Neutrophil (primary cell): ENCODE data around the gene KRTAP2-3.
"Not testable (repeated sequence)": the region's sequence is repeated elsewhere in the genome, so short reads cannot be mapped to it uniquely, and the experiment has no call there.

Experiments
- H3K27ac ChIP-seq: fragments of 200-600 bp; sonication (generic); 2 replicates; pipeline ENCODE4 v1.5.1; 2016; ENCODE audit warnings: mild to moderate bottlenecking, moderate library complexity
- H3K27me3 ChIP-seq: fragments of 200-600 bp; sonication (generic); 2 replicates; pipeline ENCODE4 v1.6.0; 2016; ENCODE audit warnings: mild to moderate bottlenecking
- H3K36me3 ChIP-seq: fragments of 200-600 bp; sonication (generic); 2 replicates; pipeline ENCODE4 v1.5.1; 2017
- H3K4me1 ChIP-seq, 2 experiments: fragments of 200-600 bp in 1 of 2; sonication (generic) in 1 of 2; 1 replicate in 1 of 2; 2 replicates in 1 of 2; pipeline versions ENCODE4 v1.5.1 to v1.6.1; 2013 to 2016; ENCODE audit warnings: low read depth in 1 of 2, low read length in 1 of 2, mild to moderate bottlenecking in 1 of 2, moderate library complexity in 1 of 2; ENCODE audit not compliant: control insufficient read depth in 1 of 2, insufficient read depth in 1 of 2
- H3K4me3 ChIP-seq, 2 experiments: fragments of 200-600 bp in 1 of 2; sonication (generic) in 1 of 2; 1 replicate in 1 of 2; 2 replicates in 1 of 2; pipeline ENCODE4 v1.5.1; 2013 to 2016; ENCODE audit warnings: low read depth in 1 of 2, low read length in 1 of 2, mild to moderate bottlenecking in 1 of 2, moderate library complexity in 1 of 2
- H3K9me3 ChIP-seq: fragments of 200-600 bp; sonication (generic); 2 replicates; pipeline ENCODE4 v1.5.1; 2016
- CTCF ChIP-seq: fragments of 200-600 bp; sonication (generic); IDR thresholded peaks from 2 replicates; pipeline ENCODE4 v1.5.1; 2016; ENCODE audit warnings: antibody characterized with exemption

Gene KRTAP2-3

GRCh38 chr17:41101586-41102259 lies 41.8 kb upstream of the KRTAP2-3 start, which contains the start of gene KRTAP4-16:
KRTAP4-16 (minus strand) TSS chr17:41102209; CDS start chr17:41102209, 0 bp downstream.
- Histone ChIP-seq H3K27ac (no peak within 1 kb of the TSS), H3K36me3 (no peaks in the 10 kb centered on the region), H3K27me3 (no peaks in the 10 kb centered on the region), H3K9me3 (no peaks in the 10 kb centered on the region), H3K4me1 (no peaks in the 10 kb centered on the region), H3K4me3 (no peak within 1 kb of the TSS)
- no peak for TF ChIP-seq CTCF

GRCh38 chr17:41099682-41100480 lies 40.0 kb upstream of the KRTAP2-3 start:
- not testable (repeated sequence) for H3K4me1 ChIP-seq, H3K36me3 ChIP-seq, H3K27ac ChIP-seq, H3K4me3 ChIP-seq, H3K27me3 ChIP-seq, H3K9me3 ChIP-seq

GRCh38 chr17:41098481-41098880 lies 38.6 kb upstream of the KRTAP2-3 start:
- H3K4me1 ChIP-seq, result no peaks in the 10 kb centered on the region
- no peaks in the 10 kb centered on the region for H3K36me3 ChIP-seq
- no peak overlapping the region for H3K4me3 ChIP-seq
- no peak overlapping the region for H3K27ac ChIP-seq
- H3K9me3 ChIP-seq, result no peaks in the 10 kb centered on the region
- no peak for TF ChIP-seq CTCF
- no peaks in the 10 kb centered on the region for H3K27me3 ChIP-seq

- no peaks in the 10 kb centered on the region for H3K4me1 ChIP-seq
- no peaks in the 10 kb centered on the region for H3K27me3 ChIP-seq
- no peak within 1 kb of the TSS for H3K4me3 ChIP-seq
- no peaks in the 10 kb centered on the region for H3K9me3 ChIP-seq
- H3K36me3 ChIP-seq, result no peaks in the 10 kb centered on the region
- TF ChIP-seq CTCF, result no peak
- H3K27ac ChIP-seq, result no peak within 1 kb of the TSS
These were observed 38.1 kb upstream of the KRTAP2-3 start, which contains the start of gene KRTAP4-8 for GRCh38 chr17:41098042-41098441. KRTAP4-8 (minus strand) TSS chr17:41098142; CDS start chr17:41098084, 58 bp downstream.

- H3K4me1 ChIP-seq, result no peaks in the 10 kb centered on the region
- no peaks in the 10 kb centered on the region for H3K27me3 ChIP-seq
- no peak for TF ChIP-seq CTCF
- no peak overlapping the region for H3K27ac ChIP-seq
- H3K4me3 ChIP-seq, result no peak overlapping the region
- H3K36me3 ChIP-seq, result no peaks in the 10 kb centered on the region
- H3K9me3 ChIP-seq, result no peaks in the 10 kb centered on the region
These were observed 36.1 kb upstream of the KRTAP2-3 start for GRCh38 chr17:41096055-41096454.

- not testable (repeated sequence) for H3K36me3 ChIP-seq, H3K27me3 ChIP-seq, H3K4me3 ChIP-seq, H3K9me3 ChIP-seq, H3K27ac ChIP-seq, H3K4me1 ChIP-seq
These were observed 28.9 kb upstream of the KRTAP2-3 start for GRCh38 chr17:41088760-41089352.

GRCh38 chr17:41084100-41084856 lies 24.4 kb upstream of the KRTAP2-3 start, which contains the start of gene KRTAP4-7:
KRTAP4-7 (plus strand) TSS chr17:41084150; CDS start chr17:41084207, 57 bp downstream.
- H3K4me3 ChIP-seq, H3K4me1 ChIP-seq, H3K27me3 ChIP-seq, H3K9me3 ChIP-seq, H3K27ac ChIP-seq, H3K36me3 ChIP-seq: not testable (repeated sequence)

- not testable (repeated sequence) for H3K4me1 ChIP-seq, H3K27ac ChIP-seq, H3K36me3 ChIP-seq, H3K9me3 ChIP-seq, H3K4me3 ChIP-seq, H3K27me3 ChIP-seq
These were observed 23.5 kb upstream of the KRTAP2-3 start for GRCh38 chr17:41083427-41083826.
